Left ventricle myocardium inferior (tissue), 1 donor: ENCODE results near the gene PTCH1. TPM values are rescaled to one million over a fixed set of nuclear protein-coding genes. Genes with fewer than 3 reads are reported as not detected.
A peak's percentile ranks its signal among the peaks of the same experiment; 100 is the strongest.

Experiments
- DNase-seq: peaks from one replicate; pipeline ENCODE4 v3.0.0-alpha.2; 2020
- H3K27ac ChIP-seq: fragments of 200-600 bp; replicated peaks from 2 replicates; pipeline ENCODE4 v1.8.0; 2021
- H3K27me3 ChIP-seq: fragments of 200-600 bp; 2 replicates; pipeline ENCODE4 v1.8.0; 2021; ENCODE audit warnings: low read depth
- H3K36me3 ChIP-seq: fragments of 200-600 bp; 2 replicates; pipeline ENCODE4 v1.8.0; 2021
- H3K4me1 ChIP-seq: fragments of 200-600 bp; 2 replicates; pipeline ENCODE4 v1.8.0; 2021
- H3K4me3 ChIP-seq: fragments of 200-600 bp; 2 replicates; pipeline ENCODE4 v1.8.0; 2021; ENCODE audit warnings: mild to moderate bottlenecking, moderate library complexity
- H3K9me3 ChIP-seq: fragments of 200-600 bp; replicated peaks from 2 replicates; pipeline ENCODE4 v1.8.0; 2021
- intact Hi-C: fragments of 100-400 bp; cut with micrococcal nuclease; formaldehyde crosslinking; loops from one replicate; pipeline ENCODE4 v1.11.0; 2022
- total RNA-seq: library from RNA; stranded (reverse); fragmentation: NEBNext Ultra II Directional; extraction: Animal tissue kit (Norgen Biotek cat#: 25700); gene quantifications from one replicate; pipeline ENCODE4 v1.2.1, GENCODE V29; 2021
- TF ChIP-seq, protein P1 (sequence below): fragments of 200-600 bp; IDR thresholded peaks from 2 replicates; pipeline ENCODE4 v1.8.0; 2021; ENCODE audit warnings: antibody characterized with exemption, mild to moderate bottlenecking, borderline replicate concordance
- donor health status: DM: no; HTN: yes; CAD: no; lungs with severe emphysema.

Gene PTCH1
- total RNA-seq, 1 donor from 2014 or later: 6.6 TPM

DNA sequence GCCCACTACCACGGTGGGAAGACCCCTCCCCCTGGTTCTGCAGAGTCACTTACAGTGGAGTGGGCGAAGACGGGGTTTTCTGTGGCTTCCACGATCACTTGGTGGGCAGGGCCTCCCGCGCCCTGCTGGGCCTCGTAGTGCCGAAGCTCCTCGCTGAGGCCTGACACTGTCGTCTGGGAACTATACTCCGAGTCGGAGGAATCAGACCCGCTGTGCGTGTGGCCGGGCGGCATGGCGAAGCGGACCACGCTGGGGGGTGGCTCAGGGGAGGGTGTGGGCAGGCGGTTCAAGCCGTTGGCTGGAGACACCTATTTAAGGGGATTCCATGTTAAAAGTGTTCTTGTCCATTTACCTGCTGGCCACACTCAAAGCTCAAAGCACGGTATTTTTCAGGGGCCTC, 67.8 kb downstream of the PTCH1 start:
- H3K36me3 ChIP-seq: peaks cover 86% of the 10 kb centered on the region

DNA sequence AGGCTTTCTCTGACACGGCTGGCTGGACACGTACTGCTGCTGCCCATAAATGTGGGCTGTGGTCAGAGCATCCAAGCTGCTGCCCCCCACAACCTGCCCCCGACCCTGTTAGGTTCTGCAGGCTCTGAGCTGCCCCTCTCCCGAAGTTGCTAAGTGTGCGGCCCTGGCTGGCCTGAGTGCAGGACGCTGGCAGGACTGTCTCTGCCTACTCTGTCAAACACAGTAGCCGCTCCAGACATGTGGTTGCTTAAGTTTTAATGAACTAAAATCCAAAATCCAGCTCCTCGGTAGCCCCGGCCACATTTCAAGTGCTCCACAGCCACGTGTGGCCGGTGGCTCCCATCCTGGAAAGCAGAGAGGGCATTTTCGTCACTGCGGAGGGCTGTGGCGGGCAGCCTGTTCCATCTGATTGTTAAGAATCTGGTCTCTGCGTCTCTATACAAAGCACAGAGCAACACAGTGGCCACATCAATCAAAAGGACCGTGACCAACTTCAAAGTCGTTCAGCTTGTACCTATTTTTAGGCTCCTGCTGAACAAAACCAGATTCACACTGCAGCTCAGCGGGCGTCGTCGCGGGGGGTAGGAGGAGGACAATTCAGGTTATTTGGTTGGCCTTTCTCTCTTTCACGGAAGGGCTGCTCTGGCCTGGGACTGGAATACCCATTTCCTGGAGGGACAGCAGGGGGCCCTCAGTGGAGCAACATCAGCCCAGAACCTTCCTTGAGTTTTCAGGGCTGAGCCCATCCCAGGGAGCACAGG, 68.9 kb downstream of the PTCH1 start:
- H3K36me3 ChIP-seq: peaks cover 74% of the 10 kb centered on the region
- H3K4me1 ChIP-seq: peaks cover 15% of the 10 kb centered on the region
- DNase-seq: no peak
- TF ChIP-seq, protein P1, sequence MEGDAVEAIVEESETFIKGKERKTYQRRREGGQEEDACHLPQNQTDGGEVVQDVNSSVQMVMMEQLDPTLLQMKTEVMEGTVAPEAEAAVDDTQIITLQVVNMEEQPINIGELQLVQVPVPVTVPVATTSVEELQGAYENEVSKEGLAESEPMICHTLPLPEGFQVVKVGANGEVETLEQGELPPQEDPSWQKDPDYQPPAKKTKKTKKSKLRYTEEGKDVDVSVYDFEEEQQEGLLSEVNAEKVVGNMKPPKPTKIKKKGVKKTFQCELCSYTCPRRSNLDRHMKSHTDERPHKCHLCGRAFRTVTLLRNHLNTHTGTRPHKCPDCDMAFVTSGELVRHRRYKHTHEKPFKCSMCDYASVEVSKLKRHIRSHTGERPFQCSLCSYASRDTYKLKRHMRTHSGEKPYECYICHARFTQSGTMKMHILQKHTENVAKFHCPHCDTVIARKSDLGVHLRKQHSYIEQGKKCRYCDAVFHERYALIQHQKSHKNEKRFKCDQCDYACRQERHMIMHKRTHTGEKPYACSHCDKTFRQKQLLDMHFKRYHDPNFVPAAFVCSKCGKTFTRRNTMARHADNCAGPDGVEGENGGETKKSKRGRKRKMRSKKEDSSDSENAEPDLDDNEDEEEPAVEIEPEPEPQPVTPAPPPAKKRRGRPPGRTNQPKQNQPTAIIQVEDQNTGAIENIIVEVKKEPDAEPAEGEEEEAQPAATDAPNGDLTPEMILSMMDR: no peak
- peak overlapping the region; percentile 24 for H3K4me3 ChIP-seq
- no peaks in the 10 kb centered on the region for H3K27me3 ChIP-seq
- intact Hi-C loops: no loop called here
- H3K27ac ChIP-seq: peak overlapping the region; percentile 74
- no peaks in the 10 kb centered on the region for H3K9me3 ChIP-seq

More for the DNA sequence above, 67.8 kb downstream of the PTCH1 start:
- DNase-seq: no peak
- H3K9me3 ChIP-seq: no peaks in the 10 kb centered on the region
- H3K4me1 ChIP-seq: peaks cover 15% of the 10 kb centered on the region
- no peak overlapping the region for H3K27ac ChIP-seq
- no peak overlapping the region for H3K4me3 ChIP-seq
- no peaks in the 10 kb centered on the region for H3K27me3 ChIP-seq
- TF ChIP-seq, protein P1: no peak
- intact Hi-C loops: no loop called here

DNA sequence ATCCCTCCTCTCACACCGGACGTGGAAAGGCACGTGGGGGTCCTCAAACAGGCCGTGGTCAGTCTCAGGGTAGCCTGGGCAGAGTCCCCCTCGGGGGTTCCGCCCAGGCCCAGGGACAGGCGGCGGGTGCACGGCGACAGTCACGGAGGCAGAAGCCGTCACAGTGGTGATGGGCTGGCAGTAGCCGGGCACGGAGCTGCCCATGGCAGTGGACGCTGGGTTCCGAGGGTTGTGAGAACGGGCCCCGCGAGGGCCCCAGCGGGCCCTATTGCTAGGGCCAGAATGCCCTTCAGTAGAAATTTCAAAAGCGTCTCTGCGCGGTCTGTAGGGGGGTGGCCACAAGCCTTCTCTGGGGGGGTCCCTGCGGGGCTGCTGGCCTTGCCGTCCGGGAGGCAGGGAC, 69.8 kb downstream of the PTCH1 start:
- no peak for DNase-seq
- intact Hi-C loops: no loop called here
- Histone ChIP-seq H3K36me3 (peaks cover 72% of the 10 kb centered on the region), H3K4me1 (peaks cover 15% of the 10 kb centered on the region), H3K9me3 (no peaks in the 10 kb centered on the region), H3K27ac (no peak overlapping the region), H3K27me3 (no peaks in the 10 kb centered on the region), H3K4me3 (no peak overlapping the region)
- TF ChIP-seq, protein P1: no peak

DNA sequence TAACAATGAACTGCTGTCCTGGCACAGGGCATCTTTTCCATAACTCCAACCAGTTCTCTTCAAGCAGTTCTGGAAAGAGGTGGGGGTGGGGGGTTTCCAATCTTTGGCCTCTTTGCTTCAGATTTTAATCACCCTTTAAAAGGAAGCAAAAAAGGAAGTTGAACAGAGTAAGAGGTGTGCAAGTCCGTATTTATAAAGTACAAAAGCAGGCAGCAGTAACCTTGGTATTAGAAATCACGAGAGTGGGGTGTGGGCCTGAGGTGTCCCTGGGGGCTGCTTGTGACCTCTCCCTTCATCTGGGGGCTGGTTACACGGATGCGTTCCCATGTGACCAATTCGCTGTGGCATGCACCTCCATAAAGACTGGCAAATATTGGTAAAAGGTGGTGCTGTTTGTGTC, 70.5 kb downstream of the PTCH1 start:
- intact Hi-C loops: no loop called here
- Histone ChIP-seq H3K9me3 (no peaks in the 10 kb centered on the region), H3K36me3 (peaks cover 65% of the 10 kb centered on the region), H3K27ac (no peak overlapping the region), H3K4me1 (peaks cover 15% of the 10 kb centered on the region), H3K27me3 (no peaks in the 10 kb centered on the region), H3K4me3 (no peak overlapping the region)
- no peak for DNase-seq
- TF ChIP-seq, protein P1: no peak

DNA sequence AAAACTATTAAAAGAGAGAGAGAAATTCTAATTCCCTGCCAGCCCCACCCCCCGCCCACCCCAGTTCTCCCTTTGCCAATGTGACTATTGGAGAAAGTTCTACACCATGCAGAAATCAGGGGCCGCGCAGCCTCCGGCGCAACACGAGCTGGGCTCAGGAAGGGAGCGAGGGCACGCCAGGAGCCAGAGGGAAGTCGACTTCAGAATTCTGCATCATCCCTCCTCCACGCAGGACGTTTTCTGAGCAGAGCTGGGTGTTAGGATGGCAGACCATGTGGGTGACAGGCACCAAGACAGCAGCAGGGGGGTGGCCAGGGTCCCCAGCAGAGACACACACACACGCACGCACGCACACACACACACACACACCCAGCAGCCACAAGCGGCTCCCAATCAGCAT, 72.6 kb downstream of the PTCH1 start:
- intact Hi-C loops: no loop called here
- peaks cover 48% of the 10 kb centered on the region for H3K36me3 ChIP-seq
- H3K4me3 ChIP-seq: no peak overlapping the region
- no peak overlapping the region for H3K27ac ChIP-seq
- H3K9me3 ChIP-seq: no peaks in the 10 kb centered on the region
- no peak for DNase-seq
- TF ChIP-seq, protein P1: no peak
- H3K27me3 ChIP-seq: no peaks in the 10 kb centered on the region
- peaks cover 15% of the 10 kb centered on the region for H3K4me1 ChIP-seq
